ENCODE measurements around the gene TPM2. TPM values are rescaled to one million over a fixed set of nuclear protein-coding genes. Genes with fewer than 3 reads are reported as not detected.

The TPM2 gene
- total and polyA plus RNA-seq, 9 of the 15 experiments (the other 6 are each of a cell fraction or from before 2014, with no cell fraction given) = 0.28 to 16.1 (median 4.5) TPM

GRCh38 chr9:35660966-35661415 is 28.7 kb downstream of the TPM2 start:
- no TSS peak for BruUV-seq (replicated peaks)
- Histone ChIP-seq H3K27ac (ENCODE audit: extremely low read depth, low read depth, low read length) (peak overlapping the region; percentile 40; the same call in 2 of the 3 replicates), H3K9me3 (replicated peaks; ENCODE audit: control insufficient read depth, insufficient read depth, low read depth, low read length) (no peaks in the 10 kb centered on the region), H3K36me3 (ENCODE audit: control insufficient read depth, insufficient read depth, low read length) (peaks cover 36% of the 10 kb centered on the region; the same call in 2 of the 3 replicates), H3K4me1 (replicated peaks in 1 of 2; ENCODE audit: control insufficient read depth in 2 of 2, insufficient read depth in 2 of 2, low read length in 2 of 2) (peaks cover 24 to 38% of the 10 kb centered on the region in 2 experiments), H2AFZ (ENCODE audit: low read depth, low read length) (no peak overlapping the region), H3K9ac (ENCODE audit: insufficient read depth in 1 of 2, low read depth in 2 of 2, low read length in 2 of 2) (peak overlapping the region in 1 of 2 experiments; percentile 32; a peak in 1 of 4 replicates), H3K9me1 (ENCODE audit: control insufficient read depth, insufficient read depth, low read length) (no peaks in the 10 kb centered on the region), H3K27me3 (ENCODE audit: control insufficient read depth in 2 of 2, insufficient read depth in 2 of 2, low read length in 2 of 2) (no peaks in the 10 kb centered on the region), H3K4me2 (ENCODE audit: insufficient read depth, low read length) (no peak overlapping the region), H3K79me2 (ENCODE audit: control insufficient read depth, insufficient read depth, low read length) (peaks cover 26% of the 10 kb centered on the region), H4K20me1 (replicated peaks; ENCODE audit: control insufficient read depth, insufficient read depth, low read length) (no peaks in the 10 kb centered on the region), H3K4me3 (no peak overlapping the region)
- intact Hi-C loops (cut with micrococcal nuclease) = loop anchor here (10.0 kb wide), 1 partner anchor 154 kb away; the partner anchor contains the start of genes HINT2 and SPAG8
- WGBS (ENCODE audit: insufficient coverage, low coverage, missing lambda C conversion rate) = 45% methylated on average over 9 of the region's 9 CpGs
- DNase-seq (ENCODE audit: extremely low read depth in 1 of 4, low spot score in 3 of 4) = peak in 1 of 4 experiments; percentile 41
- ATAC-seq = no peak
- POLR2A ChIA-PET = interaction anchor here (0.6 to 1.5 kb wide), 14 partner anchors 13 to 377 kb away, joined by 3 to 5 read pairs (median 3); partner anchors contain the start of genes CREB3, HINT2, RGP1 and TLN1
- in situ Hi-C loops (cut with MboI) = no loop called here
- FAIRE-seq = peak; percentile 69
- CTCF ChIA-PET (ENCODE audit: low intra/inter-chr PET ratio) = no interaction called here
- TF ChIP-seq ILF3 (IDR thresholded peaks at IDR 0.05; ENCODE audit: borderline replicate concordance) (no peak), RAD21 (CRISPR knock-in tag; conservative IDR thresholded peaks at IDR 0.05 in 1 of 2, IDR thresholded peaks at IDR 0.05 in 1 of 2) (peak; percentile 21 to 57; a peak in 3 of 4 replicates), ZHX1 (conservative IDR thresholded peaks at IDR 0.05; ENCODE audit: low read length) (no peak), NFYB (IDR thresholded peaks at IDR 0.05; ENCODE audit: extremely low read depth, insufficient read length) (no peak), SRF (CRISPR knock-in tag; IDR thresholded peaks at IDR 0.05) (peak in 1 of 2 experiments; percentile 90; a peak in 2 of 4 replicates), TCF3 (CRISPR knock-in tag; IDR thresholded peaks at IDR 0.05) (no peak), GABPA (tag; conservative IDR thresholded peaks at IDR 0.05; ENCODE audit: low read depth) (0 out of 2 replicates have a peak, but pooled peaks have one; percentile 14), L3MBTL2 (IDR thresholded peaks at IDR 0.05) (0 out of 2 replicates have a peak, but pooled peaks have one; percentile 13), ZNF175 (CRISPR knock-in tag; IDR thresholded peaks at IDR 0.05; ENCODE audit: low read depth) (0 out of 2 replicates have a peak, but pooled peaks have one; percentile 48), ZNF41 (CRISPR knock-in tag; conservative IDR thresholded peaks at IDR 0.05) (no peak)
- TF ChIP-seq, protein P1, sequence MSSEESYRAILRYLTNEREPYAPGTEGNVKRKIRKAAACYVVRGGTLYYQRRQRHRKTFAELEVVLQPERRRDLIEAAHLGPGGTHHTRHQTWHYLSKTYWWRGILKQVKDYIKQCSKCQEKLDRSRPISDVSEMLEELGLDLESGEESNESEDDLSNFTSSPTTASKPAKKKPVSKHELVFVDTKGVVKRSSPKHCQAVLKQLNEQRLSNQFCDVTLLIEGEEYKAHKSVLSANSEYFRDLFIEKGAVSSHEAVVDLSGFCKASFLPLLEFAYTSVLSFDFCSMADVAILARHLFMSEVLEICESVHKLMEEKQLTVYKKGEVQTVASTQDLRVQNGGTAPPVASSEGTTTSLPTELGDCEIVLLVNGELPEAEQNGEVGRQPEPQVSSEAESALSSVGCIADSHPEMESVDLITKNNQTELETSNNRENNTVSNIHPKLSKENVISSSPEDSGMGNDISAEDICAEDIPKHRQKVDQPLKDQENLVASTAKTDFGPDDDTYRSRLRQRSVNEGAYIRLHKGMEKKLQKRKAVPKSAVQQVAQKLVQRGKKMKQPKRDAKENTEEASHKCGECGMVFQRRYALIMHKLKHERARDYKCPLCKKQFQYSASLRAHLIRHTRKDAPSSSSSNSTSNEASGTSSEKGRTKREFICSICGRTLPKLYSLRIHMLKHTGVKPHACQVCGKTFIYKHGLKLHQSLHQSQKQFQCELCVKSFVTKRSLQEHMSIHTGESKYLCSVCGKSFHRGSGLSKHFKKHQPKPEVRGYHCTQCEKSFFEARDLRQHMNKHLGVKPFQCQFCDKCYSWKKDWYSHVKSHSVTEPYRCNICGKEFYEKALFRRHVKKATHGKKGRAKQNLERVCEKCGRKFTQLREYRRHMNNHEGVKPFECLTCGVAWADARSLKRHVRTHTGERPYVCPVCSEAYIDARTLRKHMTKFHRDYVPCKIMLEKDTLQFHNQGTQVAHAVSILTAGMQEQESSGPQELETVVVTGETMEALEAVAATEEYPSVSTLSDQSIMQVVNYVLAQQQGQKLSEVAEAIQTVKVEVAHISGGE (CRISPR knock-in tag; IDR thresholded peaks at IDR 0.05) = 0 out of 6 replicates have a peak, but pooled peaks of 1 of the 3 experiments have one; percentile 17
- TF ChIP-seq, protein P2, sequence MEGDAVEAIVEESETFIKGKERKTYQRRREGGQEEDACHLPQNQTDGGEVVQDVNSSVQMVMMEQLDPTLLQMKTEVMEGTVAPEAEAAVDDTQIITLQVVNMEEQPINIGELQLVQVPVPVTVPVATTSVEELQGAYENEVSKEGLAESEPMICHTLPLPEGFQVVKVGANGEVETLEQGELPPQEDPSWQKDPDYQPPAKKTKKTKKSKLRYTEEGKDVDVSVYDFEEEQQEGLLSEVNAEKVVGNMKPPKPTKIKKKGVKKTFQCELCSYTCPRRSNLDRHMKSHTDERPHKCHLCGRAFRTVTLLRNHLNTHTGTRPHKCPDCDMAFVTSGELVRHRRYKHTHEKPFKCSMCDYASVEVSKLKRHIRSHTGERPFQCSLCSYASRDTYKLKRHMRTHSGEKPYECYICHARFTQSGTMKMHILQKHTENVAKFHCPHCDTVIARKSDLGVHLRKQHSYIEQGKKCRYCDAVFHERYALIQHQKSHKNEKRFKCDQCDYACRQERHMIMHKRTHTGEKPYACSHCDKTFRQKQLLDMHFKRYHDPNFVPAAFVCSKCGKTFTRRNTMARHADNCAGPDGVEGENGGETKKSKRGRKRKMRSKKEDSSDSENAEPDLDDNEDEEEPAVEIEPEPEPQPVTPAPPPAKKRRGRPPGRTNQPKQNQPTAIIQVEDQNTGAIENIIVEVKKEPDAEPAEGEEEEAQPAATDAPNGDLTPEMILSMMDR (IDR thresholded peaks at IDR 0.05 in 2 of 3, conservative IDR thresholded peaks at IDR 0.05 in 1 of 3; ENCODE audit: insufficient read depth in 2 of 3, low read depth in 1 of 3, low read length in 3 of 3) = peak; percentile 35 to 64 (median 46); a peak in 5 of 6 replicates
